GM03348 (cell line): ENCODE results near the gene COL19A1.

Experiments
- DNase-seq: peaks from one replicate; pipeline ENCODE4 v3.0.0; 2012; ENCODE audit warnings: low spot score

Gene COL19A1

GRCh38 chr6:70225055-70225454 lies 358.7 kb downstream of the COL19A1 start:
- no peak for DNase-seq

- no peak for DNase-seq
Measured at GRCh38 chr6:70231311-70231710, 365.0 kb downstream of the COL19A1 start.

GRCh38 chr6:70234561-70235236 lies 368.3 kb downstream of the COL19A1 start:
- DNase-seq, result no peak

- DNase-seq, result no peak
Measured at GRCh38 chr6:70236343-70236742, 370.0 kb downstream of the COL19A1 start.

GRCh38 chr6:70241031-70241430 lies 374.7 kb downstream of the COL19A1 start:
- no peak for DNase-seq

GRCh38 chr6:70241991-70242420 lies 375.6 kb downstream of the COL19A1 start:
- no peak for DNase-seq

- DNase-seq, result no peak
Measured at GRCh38 chr6:70246118-70246517, 379.8 kb downstream of the COL19A1 start.

- no peak for DNase-seq
Measured at GRCh38 chr6:70252604-70253003, 386.2 kb downstream of the COL19A1 start.

- no peak for DNase-seq
Measured at GRCh38 chr6:70253923-70254322, 387.6 kb downstream of the COL19A1 start.

GRCh38 chr6:70254784-70255183 lies 388.4 kb downstream of the COL19A1 start:
- DNase-seq, result no peak

- no peak for DNase-seq
Measured at GRCh38 chr6:70257768-70258273, 391.5 kb downstream of the COL19A1 start.

GRCh38 chr6:70258483-70258882 lies 392.1 kb downstream of the COL19A1 start:
- no peak for DNase-seq
